ENCODE results near the gene NAT9.
A peak's percentile ranks its signal among the peaks of the same experiment; 100 is the strongest.

NAT9 gene

DNA sequence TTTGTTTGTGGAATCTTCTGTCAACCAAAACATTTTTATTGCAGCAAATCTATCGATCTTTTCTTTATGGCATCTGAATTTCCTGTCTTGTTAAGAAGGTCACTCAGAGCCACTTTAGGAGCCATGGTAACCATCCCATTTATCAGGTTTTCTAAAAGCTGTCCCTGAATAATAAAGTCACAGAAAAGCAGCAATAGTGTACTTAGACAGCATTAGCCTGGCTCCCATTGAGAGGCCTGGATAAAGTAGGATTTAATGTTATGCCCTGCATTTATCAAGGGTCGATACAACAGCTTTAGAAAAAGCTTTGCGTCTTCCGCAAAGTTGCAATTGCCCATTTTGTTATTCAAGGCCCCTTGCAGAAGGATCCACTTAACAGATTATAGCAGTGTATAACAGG lies 53.4 kb downstream of the NAT9 start:
- DNase-seq = peak in 1 of 3 experiments; percentile 14
